Activated CD4-positive, alpha-beta memory T cell treated with anti-CD3 and anti-CD28 coated beads for 36 hours (primary cell): ENCODE data around the gene EDEM2. TPM values are rescaled to one million over a fixed set of nuclear protein-coding genes. Genes with fewer than 3 reads are reported as not detected.
A peak's percentile ranks its signal among the peaks of the same experiment; 100 is the strongest.
"Not testable (repeated sequence)": the region's sequence is repeated elsewhere in the genome, so short reads cannot be mapped to it uniquely, and the experiment has no call there.

ENCODE experiments used
- CTCF ChIA-PET: fragments of 350-600 bp; sonication (Branson Sonifier 250); formaldehyde crosslinking; loops from one replicate; lab custom pipeline; 2021; ENCODE audit warnings: antibody characterized with exemption, inconsistent platforms; lab: Charles Lee
- POLR2A ChIA-PET: fragments of 350-600 bp; sonication (Branson Sonifier 250); formaldehyde crosslinking; loops from one replicate; lab custom pipeline; 2021; ENCODE audit warnings: antibody characterized with exemption; lab: Charles Lee
- DNase-seq: peaks from one replicate; pipeline ENCODE4 v3.0.0-alpha.2; 2020
- H3K27ac Mint-ChIP-seq: one replicate; pipeline ENCODE4 v1.8.0; 2021; ENCODE audit warnings: mixed read lengths
- H3K27me3 Mint-ChIP-seq: one replicate; pipeline ENCODE4 v1.8.0; 2021; ENCODE audit warnings: mixed read lengths
- H3K36me3 Mint-ChIP-seq: one replicate; pipeline ENCODE4 v1.8.0; 2021; ENCODE audit warnings: mixed read lengths
- H3K4me1 Mint-ChIP-seq: one replicate; pipeline ENCODE4 v1.8.0; 2021; ENCODE audit warnings: low read depth, mixed read lengths
- H3K4me3 Mint-ChIP-seq: one replicate; pipeline ENCODE4 v1.8.0; 2021; ENCODE audit warnings: mild to moderate bottlenecking, mixed read lengths
- H3K9me3 Mint-ChIP-seq: one replicate; pipeline ENCODE4 v1.8.0; 2021; ENCODE audit warnings: mixed read lengths
- intact Hi-C: fragments of 100-400 bp; cut with micrococcal nuclease; formaldehyde crosslinking; loops from one replicate; pipeline ENCODE4 v1.15.1; 2023
- total RNA-seq, 2 experiments: library from RNA; stranded (reverse); gene quantifications; one replicate each; pipeline ENCODE4 v1.2.3, GENCODE V29; 2021

EDEM2 gene, protein sequence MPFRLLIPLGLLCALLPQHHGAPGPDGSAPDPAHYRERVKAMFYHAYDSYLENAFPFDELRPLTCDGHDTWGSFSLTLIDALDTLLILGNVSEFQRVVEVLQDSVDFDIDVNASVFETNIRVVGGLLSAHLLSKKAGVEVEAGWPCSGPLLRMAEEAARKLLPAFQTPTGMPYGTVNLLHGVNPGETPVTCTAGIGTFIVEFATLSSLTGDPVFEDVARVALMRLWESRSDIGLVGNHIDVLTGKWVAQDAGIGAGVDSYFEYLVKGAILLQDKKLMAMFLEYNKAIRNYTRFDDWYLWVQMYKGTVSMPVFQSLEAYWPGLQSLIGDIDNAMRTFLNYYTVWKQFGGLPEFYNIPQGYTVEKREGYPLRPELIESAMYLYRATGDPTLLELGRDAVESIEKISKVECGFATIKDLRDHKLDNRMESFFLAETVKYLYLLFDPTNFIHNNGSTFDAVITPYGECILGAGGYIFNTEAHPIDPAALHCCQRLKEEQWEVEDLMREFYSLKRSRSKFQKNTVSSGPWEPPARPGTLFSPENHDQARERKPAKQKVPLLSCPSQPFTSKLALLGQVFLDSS
- 10 to 100 TPM; 17.3 to 19.9 TPM for total RNA-seq

DNA sequence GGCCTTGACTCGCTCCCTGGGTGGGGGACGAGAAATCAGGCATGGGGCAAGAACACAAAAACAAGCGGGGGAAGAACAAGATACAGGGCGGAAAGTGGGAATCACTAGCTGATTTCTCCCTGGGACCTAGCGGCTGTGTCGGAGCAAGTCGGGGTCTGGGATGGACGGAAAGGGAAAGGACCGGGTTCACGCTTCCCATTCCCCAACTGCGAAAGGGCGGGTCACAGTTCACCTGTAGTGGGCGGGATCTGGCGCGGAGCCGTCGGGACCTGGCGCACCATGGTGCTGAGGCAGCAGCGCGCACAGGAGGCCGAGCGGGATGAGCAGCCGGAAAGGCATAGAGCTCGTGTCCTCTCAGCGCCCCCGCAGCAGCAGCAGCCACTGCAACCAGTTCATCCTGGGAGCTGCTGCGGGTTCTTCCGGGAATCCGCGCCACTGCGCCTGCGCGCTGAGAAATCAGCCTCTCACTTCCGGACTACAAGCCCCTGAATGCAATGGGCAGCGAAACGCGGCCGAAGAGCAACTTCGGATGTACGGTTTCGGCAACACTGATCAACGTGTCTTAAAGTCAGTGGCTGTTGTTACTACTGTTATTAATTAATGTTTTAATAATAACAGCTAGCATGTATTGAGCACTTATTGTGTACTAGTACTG is at the start of gene EDEM2:
EDEM2 (minus strand) TSS at position 417 of the 655 bp plus-strand sequence; CDS start at position 339, 78 bp downstream.
- CTCF ChIA-PET: interaction anchor here (0.5 to 4.0 kb wide), 12 partner anchors 50 to 300 kb away, joined by 3 to 41 read pairs (median 3); partner anchors contain the start of gene ACSS2
- no peaks in the 10 kb centered on the region for H3K9me3 Mint-ChIP-seq
- H3K36me3 Mint-ChIP-seq: peaks cover 9% of the 10 kb centered on the region
- intact Hi-C loops: loop anchor here (2.0 to 5.0 kb wide), 2 partner anchors 54 to 305 kb away; partner anchors contain the start of gene TRPC4AP
- H3K4me1 Mint-ChIP-seq: peaks cover 35% of the 10 kb centered on the region
- H3K27ac Mint-ChIP-seq: peak within 1 kb of the TSS; percentile 91
- H3K4me3 Mint-ChIP-seq: peak within 1 kb of the TSS; percentile 93
- POLR2A ChIA-PET: interaction anchor here (0.6 to 2.7 kb wide), 11 partner anchors 21 to 459 kb away, joined by 3 to 16 read pairs (median 3); partner anchors contain the start of genes CEP250, MMP24OS and TRPC4AP
- peak; percentile 97 for DNase-seq
- H3K27me3 Mint-ChIP-seq: no peaks in the 10 kb centered on the region

DNA sequence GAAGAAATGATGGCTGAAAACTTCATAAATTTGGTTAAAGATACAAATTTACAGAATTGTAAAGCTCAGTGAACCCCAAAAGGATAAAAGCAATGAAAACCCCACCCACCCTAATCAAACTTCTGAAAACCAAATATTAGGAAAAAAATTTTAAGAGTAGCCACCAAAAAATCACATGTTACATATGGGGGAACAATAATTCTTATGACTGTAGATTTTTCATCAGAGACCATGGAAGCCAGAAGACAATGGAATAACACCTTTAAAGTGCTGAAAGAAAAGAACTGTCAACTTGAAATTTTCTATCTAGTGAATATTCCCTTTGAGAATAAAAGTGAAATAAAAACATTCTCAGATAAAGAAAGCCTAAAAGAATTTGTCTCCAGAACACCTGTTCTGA is 49.2 kb upstream of the EDEM2 start:
- no peaks in the 10 kb centered on the region for H3K27me3 Mint-ChIP-seq
- POLR2A ChIA-PET: no interaction called here
- no peak overlapping the region for H3K4me3 Mint-ChIP-seq
- CTCF ChIA-PET: interaction anchor here (2.3 kb wide), 1 partner anchor 100 kb away, joined by 6 read pairs; no protein-coding TSS in a partner anchor
- H3K4me1 Mint-ChIP-seq: no peaks in the 10 kb centered on the region
- no peak for DNase-seq
- H3K36me3 Mint-ChIP-seq: peaks cover 23% of the 10 kb centered on the region
- H3K9me3 Mint-ChIP-seq: peaks cover 25% of the 10 kb centered on the region
- H3K27ac Mint-ChIP-seq: no peak overlapping the region
- intact Hi-C loops: no loop called here

DNA sequence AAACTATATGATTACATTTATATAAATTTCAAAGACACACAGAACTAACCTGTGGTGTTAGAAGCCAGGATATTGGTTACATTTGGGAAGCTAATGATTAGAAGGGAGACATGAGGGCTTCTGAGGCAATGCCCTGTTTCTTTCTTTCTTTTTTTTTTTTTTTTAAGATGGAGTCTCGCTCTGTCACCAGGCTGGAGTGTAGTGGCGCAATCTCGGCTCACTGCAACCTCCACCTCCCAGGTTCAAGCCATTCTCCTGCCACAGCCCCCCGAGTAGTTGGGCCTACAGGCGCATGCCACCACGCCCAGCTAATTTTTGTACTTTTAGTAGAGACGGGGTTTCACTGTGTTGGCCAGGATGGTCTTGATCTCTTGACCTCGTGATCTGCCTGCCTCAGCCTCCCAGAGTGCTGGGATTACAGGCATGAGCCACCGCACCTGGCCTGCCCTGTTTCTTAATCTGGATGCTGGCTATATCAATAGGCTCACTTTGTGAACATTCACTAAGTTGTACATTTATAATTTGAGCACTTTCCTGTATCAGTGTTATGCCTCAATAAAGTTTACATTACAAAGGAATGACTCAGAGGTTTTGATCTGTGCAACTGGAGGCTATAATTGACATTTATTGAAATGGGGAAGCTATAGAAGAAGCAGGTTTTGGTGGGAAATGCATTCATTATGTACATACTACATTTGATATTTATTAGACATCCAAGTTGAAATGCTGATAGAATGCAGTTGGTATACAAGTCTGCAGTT is 46.1 kb upstream of the EDEM2 start:
- POLR2A ChIA-PET, H3K27me3 Mint-ChIP-seq, DNase-seq, H3K4me1 Mint-ChIP-seq, H3K4me3 Mint-ChIP-seq, intact Hi-C loops, H3K27ac Mint-ChIP-seq: not testable (repeated sequence)
- Mint-ChIP-seq H3K36me3 (peaks cover 12% of the 10 kb centered on the region), H3K9me3 (peaks cover 14% of the 10 kb centered on the region)
- CTCF ChIA-PET: interaction anchor here (2.1 kb wide), 1 partner anchor 16 kb away, joined by 9 read pairs; no protein-coding TSS in a partner anchor

DNA sequence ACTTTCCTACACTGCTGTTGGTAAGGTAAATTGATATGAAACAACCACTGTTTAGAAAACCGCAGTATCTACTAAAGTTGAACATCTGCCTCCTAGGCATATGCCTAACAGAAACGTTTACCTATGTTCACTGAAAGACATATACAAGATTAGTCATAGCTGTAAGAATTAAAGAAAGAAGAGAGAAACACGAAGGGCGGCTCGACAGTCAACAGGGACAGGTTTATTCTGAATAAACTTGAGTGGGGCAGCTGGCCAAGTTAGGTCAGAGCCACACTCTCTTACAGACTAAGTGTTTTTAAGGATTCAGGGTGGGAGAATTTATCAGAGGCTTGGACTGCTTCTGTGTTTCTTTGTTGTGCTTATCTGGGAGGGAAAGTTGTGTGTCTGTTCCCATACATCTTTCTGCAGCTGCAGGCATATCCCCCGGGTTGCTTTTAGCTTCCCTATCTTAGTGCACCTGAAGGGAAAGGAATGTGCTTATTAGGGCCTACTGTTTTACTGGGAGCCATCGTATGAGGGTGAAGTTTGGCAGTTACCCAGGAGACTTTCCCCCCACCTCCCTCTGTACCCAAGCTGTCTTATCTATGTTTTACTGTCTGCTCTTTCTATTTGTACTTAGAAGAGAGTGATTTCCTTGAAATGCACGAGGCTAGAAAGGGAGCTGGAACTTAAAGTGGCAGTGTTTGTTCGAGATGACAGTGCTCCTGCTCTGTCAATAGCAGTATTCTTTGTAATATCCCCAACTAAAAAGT is 45.2 kb upstream of the EDEM2 start:
- no peaks in the 10 kb centered on the region for H3K27me3 Mint-ChIP-seq
- intact Hi-C loops: no loop called here
- no peaks in the 10 kb centered on the region for H3K4me1 Mint-ChIP-seq
- ChIA-PET POLR2A (no interaction called here), CTCF (no interaction called here)
- H3K36me3 Mint-ChIP-seq: peaks cover 10% of the 10 kb centered on the region
- no peak for DNase-seq
- no peak overlapping the region for H3K27ac Mint-ChIP-seq
- H3K9me3 Mint-ChIP-seq: peaks cover 12% of the 10 kb centered on the region
- H3K4me3 Mint-ChIP-seq: no peak overlapping the region

DNA sequence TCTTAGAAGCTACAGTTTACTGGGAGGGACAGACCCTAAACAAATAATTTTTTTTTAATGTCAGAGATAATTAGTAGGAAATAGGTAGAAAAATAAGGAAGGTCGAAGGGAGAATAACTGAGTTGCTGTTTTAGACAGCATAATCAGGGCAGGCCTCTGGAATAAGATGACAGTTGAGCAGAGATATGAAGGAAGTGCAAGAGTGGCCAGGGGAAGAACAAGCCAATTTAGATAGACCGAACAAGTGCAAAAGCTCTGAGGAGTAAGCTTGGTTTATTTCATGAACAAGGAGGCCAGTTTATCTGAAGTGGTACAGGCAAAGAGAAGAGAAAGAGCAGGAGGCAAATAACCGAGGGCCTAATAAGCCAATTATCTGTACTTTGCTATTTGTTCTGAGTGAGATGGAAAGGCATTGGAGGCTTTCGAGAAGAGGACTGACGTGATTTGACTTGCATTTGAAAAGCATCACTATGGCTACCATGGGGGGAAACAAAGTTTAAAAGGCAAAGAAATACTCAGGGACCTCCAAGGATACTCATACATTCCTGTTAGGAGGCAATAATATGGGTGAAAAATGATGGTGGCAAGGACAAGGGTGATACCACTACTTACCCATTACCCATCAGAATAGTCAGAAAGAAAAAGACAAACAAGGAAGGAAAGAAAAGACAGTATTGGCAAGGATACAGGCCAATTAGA is 44.4 kb upstream of the EDEM2 start:
- H3K36me3 Mint-ChIP-seq: peaks cover 6% of the 10 kb centered on the region

DNA sequence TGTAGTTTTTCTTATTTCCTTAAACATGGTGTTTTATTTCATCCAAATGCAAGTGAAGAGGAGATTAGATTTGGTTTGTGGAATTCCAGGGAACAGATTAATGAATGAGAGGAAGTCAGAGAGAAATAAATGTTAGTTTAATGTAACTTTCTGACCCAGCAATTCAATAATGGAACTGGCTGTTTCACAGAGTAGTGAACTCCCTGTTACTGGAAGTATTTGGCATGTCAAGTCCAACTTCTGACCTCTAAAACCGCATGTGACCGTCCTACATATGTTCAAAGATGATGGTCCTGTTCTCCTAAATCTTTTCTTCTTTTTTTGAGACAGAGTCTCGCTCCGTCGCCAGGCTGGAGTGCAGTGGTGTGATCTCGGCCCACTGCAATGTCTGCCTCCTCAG is 43.4 kb upstream of the EDEM2 start:
- POLR2A ChIA-PET: no interaction called here
- H3K4me3 Mint-ChIP-seq: no peak overlapping the region
- H3K27ac Mint-ChIP-seq: no peak overlapping the region
- no peak for DNase-seq
- intact Hi-C loops: no loop called here
- CTCF ChIA-PET: no interaction called here
- H3K9me3 Mint-ChIP-seq: no peaks in the 10 kb centered on the region
- H3K27me3 Mint-ChIP-seq: no peaks in the 10 kb centered on the region
- peaks cover 2% of the 10 kb centered on the region for H3K36me3 Mint-ChIP-seq
- no peaks in the 10 kb centered on the region for H3K4me1 Mint-ChIP-seq

More for the DNA sequence above, 44.4 kb upstream of the EDEM2 start:
- H3K4me3 Mint-ChIP-seq: no peak overlapping the region
- CTCF ChIA-PET: no interaction called here
- DNase-seq: no peak
- H3K4me1 Mint-ChIP-seq: no peaks in the 10 kb centered on the region
- intact Hi-C loops: no loop called here
- peaks cover 5% of the 10 kb centered on the region for H3K9me3 Mint-ChIP-seq
- no peak overlapping the region for H3K27ac Mint-ChIP-seq
- no peaks in the 10 kb centered on the region for H3K27me3 Mint-ChIP-seq
- POLR2A ChIA-PET: no interaction called here

DNA sequence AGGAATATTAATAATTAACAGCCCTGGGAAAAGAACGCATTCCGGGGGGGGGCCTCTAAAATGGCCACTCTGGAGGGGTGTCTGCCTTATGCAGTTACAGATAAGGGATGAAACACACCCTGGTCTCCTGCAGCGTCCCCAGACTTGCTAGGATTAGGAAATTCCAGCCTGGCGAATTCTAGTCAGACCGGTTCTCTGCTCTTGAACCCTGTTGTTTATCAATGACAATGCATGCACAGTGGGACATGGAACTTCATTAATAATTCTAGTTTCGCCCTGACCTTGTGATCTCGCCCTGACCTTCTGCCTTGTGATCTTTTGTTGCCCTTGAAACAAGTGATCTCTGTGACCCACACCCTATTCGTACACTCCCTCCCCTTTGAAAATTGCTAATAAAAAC is 42.1 kb upstream of the EDEM2 start:
- H3K36me3 Mint-ChIP-seq, DNase-seq, H3K27ac Mint-ChIP-seq, POLR2A ChIA-PET, intact Hi-C loops, H3K4me1 Mint-ChIP-seq, H3K4me3 Mint-ChIP-seq, H3K27me3 Mint-ChIP-seq, H3K9me3 Mint-ChIP-seq: not testable (repeated sequence)
- CTCF ChIA-PET: interaction anchor here (0.5 kb wide), 1 partner anchor 93 kb away, joined by 3 read pairs; no protein-coding TSS in a partner anchor

DNA sequence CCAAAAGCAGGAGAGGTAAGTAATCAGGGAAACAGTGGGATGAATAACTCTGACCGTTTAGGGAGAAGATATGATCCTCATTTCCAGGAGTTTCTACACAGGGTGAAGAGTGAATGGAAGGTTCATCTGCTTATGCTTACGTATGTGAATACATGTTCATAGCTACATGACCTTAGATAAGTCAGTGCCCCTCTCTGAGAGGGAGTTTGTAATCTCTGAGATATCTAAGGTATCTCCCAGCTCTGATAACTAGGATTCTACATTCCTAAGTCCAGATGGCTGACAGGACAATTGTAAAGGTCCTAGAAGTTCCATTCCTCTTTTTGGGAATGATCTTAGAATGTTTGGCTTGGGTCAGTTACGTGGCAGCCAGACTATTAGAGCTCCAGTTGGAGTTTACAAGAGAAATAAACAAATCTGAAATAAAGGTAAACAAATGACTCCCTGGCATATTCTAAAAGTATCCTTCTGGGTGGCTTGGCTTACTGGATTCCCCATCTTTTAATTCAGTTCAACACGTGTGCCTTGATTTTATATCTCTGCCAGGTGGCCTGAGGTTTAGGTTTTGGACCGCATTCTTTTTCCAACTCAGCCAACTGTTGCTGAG is 40.6 kb upstream of the EDEM2 start:
- Mint-ChIP-seq H3K9me3 (no peaks in the 10 kb centered on the region), H3K4me3 (no peak overlapping the region), H3K4me1 (no peaks in the 10 kb centered on the region), H3K36me3 (no peaks in the 10 kb centered on the region), H3K27me3 (no peaks in the 10 kb centered on the region), H3K27ac (no peak overlapping the region)
- POLR2A ChIA-PET: no interaction called here
- intact Hi-C loops: no loop called here
- DNase-seq: no peak
- CTCF ChIA-PET: no interaction called here

DNA sequence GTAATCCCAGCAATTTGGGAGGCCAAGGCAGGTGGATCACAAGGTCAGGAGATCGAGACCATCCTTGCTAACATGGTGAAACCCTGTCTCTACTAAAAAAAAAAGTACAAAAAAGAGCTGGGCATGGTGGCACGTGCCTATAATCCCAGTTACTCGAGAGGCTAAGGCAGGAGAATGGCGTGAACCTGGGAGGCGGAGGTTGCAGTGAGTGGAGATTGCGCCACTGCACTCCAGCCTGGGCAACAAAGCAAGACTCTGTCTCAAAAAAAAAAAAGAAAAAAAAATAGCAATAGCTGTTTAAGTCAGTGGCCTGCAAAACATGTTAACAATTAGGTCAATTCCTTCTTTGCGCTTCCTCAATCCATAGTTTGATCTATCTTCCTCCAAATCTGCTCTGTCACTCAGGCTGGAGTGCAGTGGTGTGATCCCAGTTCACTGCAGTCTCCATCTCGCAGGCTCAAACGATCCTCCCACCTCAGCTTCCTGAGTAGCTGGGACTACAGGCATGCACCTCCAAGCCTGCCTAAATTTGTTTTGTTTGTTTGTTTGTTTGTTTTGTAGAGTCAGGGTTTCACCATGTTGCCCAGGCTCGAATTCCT is 39.7 kb upstream of the EDEM2 start:
- H3K9me3 Mint-ChIP-seq, POLR2A ChIA-PET, intact Hi-C loops, H3K4me1 Mint-ChIP-seq, DNase-seq, H3K36me3 Mint-ChIP-seq, CTCF ChIA-PET, H3K27me3 Mint-ChIP-seq, H3K4me3 Mint-ChIP-seq, H3K27ac Mint-ChIP-seq: not testable (repeated sequence)

DNA sequence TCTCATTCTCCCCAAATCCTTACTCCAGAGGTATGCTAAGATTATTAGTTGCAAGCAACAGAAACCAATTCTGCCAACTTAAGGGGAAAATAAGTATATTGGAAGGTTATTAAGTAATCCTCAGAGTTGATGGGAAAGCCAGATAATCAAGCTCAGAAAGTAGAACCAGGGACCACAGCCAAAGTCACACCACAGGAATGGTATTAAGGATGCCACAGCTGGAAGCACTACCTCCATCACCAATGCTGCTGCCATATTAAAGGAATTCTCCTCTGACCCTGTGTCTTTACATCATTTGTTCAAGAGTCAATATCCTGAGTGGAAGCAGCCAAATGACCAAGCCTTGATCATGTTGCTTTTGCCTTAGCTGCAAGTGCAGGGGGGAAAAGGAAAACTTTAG is 34.6 kb upstream of the EDEM2 start:
- H3K4me1 Mint-ChIP-seq: no peaks in the 10 kb centered on the region
- ChIA-PET POLR2A (no interaction called here), CTCF (interaction anchor here (0.6 kb wide), 1 partner anchor 128 kb away, joined by 3 read pairs; no protein-coding TSS in a partner anchor)
- H3K4me3 Mint-ChIP-seq: no peak overlapping the region
- DNase-seq: no peak
- intact Hi-C loops: no loop called here
- no peaks in the 10 kb centered on the region for H3K27me3 Mint-ChIP-seq
- H3K27ac Mint-ChIP-seq: no peak overlapping the region
- no peaks in the 10 kb centered on the region for H3K9me3 Mint-ChIP-seq
- H3K36me3 Mint-ChIP-seq: peaks cover 2% of the 10 kb centered on the region
